Middle frontal gyrus (tissue), 1 donor: ENCODE measurements around the gene BAIAP2L1.
"Not testable (repeated sequence)": the region's sequence is repeated elsewhere in the genome, so short reads cannot be mapped to it uniquely, and the experiment has no call there.

Experiments
- DNase-seq: peaks from one replicate; pipeline ENCODE4 v3.0.0-alpha.2; 2015; ENCODE audit warnings: low spot score; ENCODE audit errors: extremely low spot score

BAIAP2L1 gene

DNA sequence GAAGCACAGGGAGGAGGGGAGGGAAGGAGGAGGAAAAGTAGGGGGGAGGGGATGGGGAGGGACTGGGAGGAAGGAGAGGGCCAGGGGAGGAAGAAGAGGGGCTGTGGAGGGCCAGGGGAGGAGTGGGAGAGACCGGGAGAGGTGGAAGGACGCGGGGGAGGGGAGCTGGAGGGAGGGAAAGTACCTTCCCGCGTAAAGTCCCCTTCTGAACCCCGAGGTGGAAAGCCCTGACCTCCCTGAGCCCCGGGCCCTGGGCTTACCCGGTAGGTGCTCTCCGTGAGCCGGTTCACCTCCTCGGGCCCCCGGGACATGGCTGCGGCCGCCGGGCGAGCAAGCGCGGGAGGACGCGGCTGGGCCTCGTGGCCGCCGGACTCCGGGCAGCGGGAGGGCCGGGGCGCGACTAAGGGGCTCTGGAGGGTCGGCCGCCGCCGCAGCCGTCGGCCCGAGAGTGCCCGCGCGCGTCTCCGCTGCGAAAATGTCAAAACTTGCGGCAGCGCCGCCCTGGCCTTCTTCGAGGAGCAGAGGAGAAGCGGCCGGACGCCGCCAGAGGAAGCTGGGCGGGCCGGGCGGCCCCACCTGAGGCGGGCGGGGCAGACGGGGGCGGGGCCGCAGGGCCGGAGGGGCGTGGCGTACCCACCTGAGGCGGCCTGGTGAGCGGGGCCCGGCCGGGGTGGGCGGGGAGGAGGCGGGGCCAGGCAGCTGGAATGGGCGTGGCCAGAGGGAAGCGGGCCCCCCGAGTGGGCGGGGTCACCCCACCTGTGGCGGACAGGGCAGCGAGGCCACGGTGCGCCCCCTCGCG lies at the start of gene BAIAP2L1:
Gene BAIAP2L1, minus strand, starts transcription at position 549 of the 799 bp plus-strand sequence. Its CDS starts 238 bp downstream, at position 311.
- DNase-seq: no peak

DNA sequence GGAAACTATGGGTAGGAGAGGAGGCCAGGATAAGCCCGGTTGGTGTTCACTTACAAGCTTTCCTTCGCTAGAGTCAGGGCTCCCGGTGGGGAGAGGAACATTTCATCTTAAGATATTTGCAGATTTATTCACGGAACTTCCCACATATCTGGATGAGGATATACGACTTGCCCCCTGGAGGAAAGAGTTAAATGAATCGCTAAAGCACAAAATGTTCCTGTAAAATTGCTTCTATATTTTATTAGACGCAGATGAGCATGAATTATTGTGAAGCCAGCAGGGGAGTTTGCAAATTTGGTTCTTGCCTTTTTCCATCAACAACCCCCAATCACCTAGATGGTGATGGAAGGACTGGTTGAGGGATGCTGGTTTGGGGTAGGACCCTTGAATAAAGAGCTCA lies 47.9 kb upstream of the BAIAP2L1 start:
- DNase-seq: no peak

- DNase-seq: not testable (repeated sequence)
Observed at GRCh38 chr7:98440992-98441391, 40.1 kb upstream of the BAIAP2L1 start.

DNA sequence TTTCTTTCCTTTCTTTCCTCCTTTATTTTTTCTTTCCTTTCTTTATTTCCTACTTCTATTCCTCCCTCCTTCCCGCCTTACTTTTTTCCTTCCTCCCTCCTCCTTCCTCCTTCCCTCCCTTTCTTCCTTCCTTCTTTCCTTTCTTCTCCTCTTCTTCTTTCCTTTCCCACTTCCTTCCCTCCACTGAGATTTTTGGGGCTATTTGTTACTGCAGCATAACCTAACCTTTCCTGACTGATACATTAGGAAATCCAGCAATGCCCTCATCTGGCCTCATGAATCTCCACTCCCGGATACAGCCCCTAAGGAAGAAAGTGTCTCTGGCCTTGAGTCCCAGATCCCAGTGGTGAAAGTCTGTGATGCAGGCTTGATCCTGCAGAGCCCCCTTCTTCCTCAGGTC lies 38.6 kb upstream of the BAIAP2L1 start:
- DNase-seq: no peak

GRCh38 chr7:98434087-98434486 lies 33.2 kb upstream of the BAIAP2L1 start:
- no peak for DNase-seq

DNA sequence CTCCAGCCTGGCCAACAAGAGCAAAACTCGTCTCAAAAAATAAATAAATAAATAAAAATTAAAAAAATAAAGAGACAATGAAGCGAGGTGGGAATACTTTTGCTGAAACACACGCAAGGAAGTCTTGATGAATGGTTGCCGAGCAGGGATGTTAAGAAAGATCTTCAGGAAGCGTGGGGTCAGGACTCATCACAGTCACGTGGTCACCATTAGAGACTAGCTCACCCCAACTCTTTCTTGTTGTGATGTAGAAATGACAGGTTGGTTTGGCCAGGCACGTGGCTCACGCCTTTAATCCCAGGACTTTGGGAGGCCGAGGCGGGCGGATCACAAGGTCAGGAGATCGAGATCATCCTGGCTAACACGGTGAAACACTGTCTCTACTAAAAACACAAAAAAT lies 28.9 kb upstream of the BAIAP2L1 start:
- DNase-seq: no peak

- no peak for DNase-seq
Observed at GRCh38 chr7:98423043-98423442, 22.2 kb upstream of the BAIAP2L1 start.

- DNase-seq: no peak
Observed at GRCh38 chr7:98420966-98421612, 20.2 kb upstream of the BAIAP2L1 start.

DNA sequence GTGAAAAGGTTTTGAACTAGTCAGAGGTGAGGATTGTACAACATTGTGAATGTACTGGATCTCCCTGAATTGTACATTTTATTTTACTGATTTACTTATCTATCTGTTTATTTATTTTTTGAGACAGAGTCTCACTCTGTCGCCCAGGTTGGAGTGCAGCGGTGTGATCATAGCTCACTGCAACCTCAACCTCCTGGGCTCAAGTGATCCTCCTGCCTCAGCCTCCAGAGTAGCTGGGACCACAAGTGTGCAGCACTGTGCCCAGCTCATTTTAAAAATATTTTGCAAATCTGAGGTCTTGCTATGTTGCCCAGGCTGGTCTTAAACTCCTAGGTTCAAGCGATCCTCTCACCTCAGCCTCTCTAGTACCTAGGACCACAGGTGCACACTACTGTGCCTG lies 19.1 kb upstream of the BAIAP2L1 start:
- DNase-seq: not testable (repeated sequence)

- not testable (repeated sequence) for DNase-seq
Observed at GRCh38 chr7:98419316-98419691, 18.4 kb upstream of the BAIAP2L1 start.

- DNase-seq: no peak
Observed at GRCh38 chr7:98418636-98419315, 17.9 kb upstream of the BAIAP2L1 start.

DNA sequence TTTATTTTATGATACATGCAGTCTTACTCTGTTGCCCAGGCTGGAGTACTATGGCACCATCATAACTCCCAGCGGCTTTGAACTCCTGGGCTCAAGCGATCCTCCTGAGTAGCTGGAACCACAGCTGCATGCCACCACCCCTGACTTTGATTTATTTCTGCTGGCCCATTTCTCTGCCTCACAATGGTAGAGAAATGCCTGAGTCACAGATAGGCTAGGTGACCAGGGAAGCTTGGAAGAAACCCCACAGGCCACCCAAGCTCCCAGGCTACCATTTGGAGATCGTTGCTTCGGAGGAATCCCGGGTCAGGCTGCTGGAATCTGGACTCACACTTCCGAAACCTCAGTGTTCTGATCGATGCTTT lies 17.4 kb upstream of the BAIAP2L1 start:
- no peak for DNase-seq

- not testable (repeated sequence) for DNase-seq
Observed at GRCh38 chr7:98417604-98418270, 16.8 kb upstream of the BAIAP2L1 start.

- DNase-seq: no peak
Observed at GRCh38 chr7:98414205-98414900, 13.5 kb upstream of the BAIAP2L1 start.

DNA sequence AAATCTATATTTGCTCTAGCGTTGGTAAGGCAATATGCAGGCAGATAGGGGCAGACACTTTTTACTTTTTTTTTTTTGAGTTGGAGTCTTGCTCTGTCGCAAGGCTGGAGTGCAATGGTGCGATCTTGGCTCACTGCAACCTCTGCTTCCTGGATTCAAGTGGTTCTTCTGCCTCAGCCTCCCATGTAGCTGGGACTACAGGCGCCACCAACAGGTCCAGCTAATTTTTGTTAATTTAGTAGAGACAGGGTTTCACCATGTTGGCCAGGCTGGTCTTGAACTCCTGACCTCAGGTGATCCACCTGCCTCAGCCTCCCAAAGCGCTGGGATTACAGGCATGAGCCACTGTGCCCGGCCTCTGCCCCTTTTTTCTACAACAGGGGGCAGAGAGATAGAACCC lies 12.8 kb upstream of the BAIAP2L1 start:
- DNase-seq: not testable (repeated sequence)

DNA sequence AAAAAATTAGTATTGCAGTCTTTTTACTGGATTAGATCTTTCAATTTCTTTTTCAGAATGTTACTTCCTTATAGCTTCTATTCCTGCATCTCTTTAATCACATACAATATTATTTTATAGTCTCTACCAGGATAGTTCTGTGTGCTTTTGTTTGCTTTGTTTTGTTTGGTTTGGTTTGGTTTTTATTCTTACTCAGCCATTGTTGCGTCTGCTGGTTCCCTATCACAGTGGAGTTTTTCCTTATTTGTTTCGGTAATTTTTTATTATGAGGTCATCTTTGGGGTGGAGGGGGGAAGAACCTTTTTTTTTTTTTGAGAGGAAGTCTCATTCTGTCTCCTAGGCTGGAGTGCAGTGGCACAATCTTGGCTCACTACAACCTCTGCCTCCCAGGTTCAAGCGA lies 9.0 kb upstream of the BAIAP2L1 start:
- no peak for DNase-seq

DNA sequence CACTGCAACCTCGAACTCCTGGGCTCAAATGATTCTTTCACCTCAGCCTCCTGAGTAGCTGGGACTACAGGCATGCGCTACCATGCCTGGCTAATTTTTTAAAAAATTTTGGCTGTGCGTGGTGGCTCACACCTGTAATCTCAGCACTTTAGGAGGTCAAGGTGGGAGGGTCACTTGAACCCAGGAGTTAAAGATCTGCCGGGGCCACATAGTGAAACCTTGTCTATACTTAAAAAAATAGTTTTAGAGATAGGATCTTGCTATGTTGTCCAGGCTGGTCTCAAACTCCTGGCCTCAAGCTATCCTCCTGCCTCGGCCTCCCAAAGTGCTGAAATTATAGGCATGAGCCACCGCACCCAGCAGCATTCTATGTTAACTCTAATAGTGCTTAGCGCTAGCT lies 7.3 kb upstream of the BAIAP2L1 start:
- DNase-seq: not testable (repeated sequence)

GRCh38 chr7:98406827-98407226 lies 5.9 kb upstream of the BAIAP2L1 start:
- no peak for DNase-seq

DNA sequence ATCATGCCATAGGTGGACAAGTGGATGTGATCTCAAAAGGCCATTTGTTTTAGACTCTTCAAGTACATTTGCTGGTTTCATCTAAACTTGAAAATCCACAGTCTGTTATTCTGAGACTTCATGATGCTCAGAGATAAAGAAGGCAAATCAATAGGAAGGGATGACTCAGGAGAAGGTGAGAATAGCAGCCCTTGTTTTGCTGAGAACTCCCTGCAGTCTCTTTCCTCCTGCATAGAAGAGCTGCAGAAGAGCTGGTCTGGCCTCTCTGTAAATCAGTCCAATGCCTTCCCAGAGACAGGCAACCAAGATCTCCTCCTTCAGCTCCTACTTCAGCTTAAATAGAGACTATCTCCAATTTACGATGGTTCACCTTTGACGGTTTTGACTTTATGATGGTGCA lies 4.0 kb upstream of the BAIAP2L1 start:
- DNase-seq: no peak

- DNase-seq: no peak
Observed at GRCh38 chr7:98399890-98400541, 874 bp downstream of the BAIAP2L1 start.

GRCh38 chr7:98399462-98399861 lies 1.4 kb downstream of the BAIAP2L1 start:
- DNase-seq: no peak
